Measurements from ENCODE around the gene CA4. TPM values are rescaled to one million over a fixed set of nuclear protein-coding genes. Genes with fewer than 3 reads are reported as not detected.
A peak's percentile ranks its signal among the peaks of the same experiment; 100 is the strongest.

Gene CA4
- total RNA-seq, 2 donors from 2014 or later = not detected

DNA sequence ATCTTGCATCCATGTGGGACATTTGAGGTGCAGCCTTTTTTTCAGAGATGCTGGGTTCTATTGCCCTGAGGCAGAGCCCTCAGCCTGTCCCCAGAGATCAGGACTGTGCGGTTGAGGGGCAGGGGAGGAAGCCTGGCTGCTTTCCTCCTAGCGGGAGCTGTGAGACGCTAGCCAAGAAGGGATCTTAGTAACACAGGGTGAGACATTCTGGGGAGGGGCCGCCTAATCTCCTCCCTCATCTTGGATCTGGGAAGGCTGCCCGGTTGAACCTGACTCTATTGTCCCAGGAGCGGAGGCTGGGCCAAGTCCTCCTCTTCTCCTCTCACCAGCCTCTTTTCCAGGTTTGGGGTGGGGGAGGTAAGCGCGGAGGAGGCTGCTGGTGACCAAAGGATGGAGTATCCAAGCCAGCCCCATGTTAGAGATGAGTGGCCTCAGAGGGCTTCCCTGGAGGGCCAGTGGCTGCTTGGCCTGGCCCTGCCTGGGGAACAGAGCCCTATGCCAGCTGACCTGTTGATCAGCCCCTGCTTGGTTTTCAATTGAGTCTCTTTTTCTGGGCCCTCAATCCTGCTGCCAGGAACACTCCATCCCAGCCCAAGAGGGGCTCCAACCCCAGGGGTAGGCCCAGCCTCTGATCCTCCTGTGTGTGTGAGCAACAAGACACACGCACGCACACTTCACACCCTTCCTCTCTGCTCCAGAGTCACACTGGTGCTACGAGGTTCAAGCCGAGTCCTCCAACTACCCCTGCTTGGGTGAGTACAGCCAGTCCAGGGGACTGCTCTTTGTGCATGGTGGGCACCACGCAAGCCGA, 5.0 kb downstream of the CA4 start:
- no peak overlapping the region for H3K4me3 Mint-ChIP-seq
- DNase-seq (no peak), ATAC-seq (no peak)
- peaks cover 69% of the 10 kb centered on the region for H3K27me3 Mint-ChIP-seq
- H3K36me3 Mint-ChIP-seq (ENCODE audit: low read depth) = peaks cover 7% of the 10 kb centered on the region
- H3K27ac Mint-ChIP-seq = no peak overlapping the region
- H3K9me3 ChIP-seq (ENCODE audit: control insufficient read depth, low read length, poor library complexity, severe bottlenecking) = no peaks in the 10 kb centered on the region
- H3K4me1 Mint-ChIP-seq = peaks cover 13% of the 10 kb centered on the region

GRCh38 chr17:60155427-60155814, 5.6 kb downstream of the CA4 start:
- DNase-seq (no peak), ATAC-seq (no peak)
- Mint-ChIP-seq H3K27ac (no peak overlapping the region), H3K4me1 (peaks cover 14% of the 10 kb centered on the region), H3K36me3 (ENCODE audit: low read depth) (peaks cover 7% of the 10 kb centered on the region), H3K4me3 (no peak overlapping the region), H3K27me3 (peaks cover 75% of the 10 kb centered on the region)
- H3K9me3 ChIP-seq (ENCODE audit: control insufficient read depth, low read length, poor library complexity, severe bottlenecking) = no peaks in the 10 kb centered on the region

DNA sequence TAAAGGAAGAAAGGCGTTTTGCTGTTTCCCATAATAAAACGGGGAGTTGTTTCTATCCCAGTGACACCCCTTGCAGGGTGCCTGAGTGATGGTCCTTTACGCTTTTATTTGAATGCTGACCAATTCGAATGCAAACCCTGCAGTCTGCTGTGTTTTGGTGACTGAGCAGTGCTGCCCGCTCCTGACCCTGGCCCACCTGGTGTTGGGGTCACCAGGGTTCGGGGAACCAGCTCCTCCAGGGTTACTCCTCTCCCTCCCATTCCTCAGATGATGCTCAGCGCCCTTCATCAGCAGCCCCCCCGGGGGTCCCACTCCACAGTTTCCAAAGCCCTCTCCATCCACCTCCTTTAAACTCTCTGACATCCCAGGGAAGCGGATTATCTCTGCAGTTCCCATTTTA, 6.0 kb downstream of the CA4 start:
- Mint-ChIP-seq H3K4me1 (peaks cover 13% of the 10 kb centered on the region), H3K27ac (no peak overlapping the region), H3K27me3 (peaks cover 75% of the 10 kb centered on the region), H3K4me3 (no peak overlapping the region), H3K36me3 (ENCODE audit: low read depth) (peaks cover 7% of the 10 kb centered on the region)
- DNase-seq (no peak), ATAC-seq (no peak)
- H3K9me3 ChIP-seq (ENCODE audit: control insufficient read depth, low read length, poor library complexity, severe bottlenecking) = no peaks in the 10 kb centered on the region

GRCh38 chr17:60156746-60157145, 7.0 kb downstream of the CA4 start:
- Mint-ChIP-seq H3K36me3 (ENCODE audit: low read depth) (peaks cover 7% of the 10 kb centered on the region), H3K27me3 (peaks cover 70% of the 10 kb centered on the region), H3K27ac (no peak overlapping the region), H3K4me3 (no peak overlapping the region), H3K4me1 (peaks cover 6% of the 10 kb centered on the region)
- ATAC-seq = no peak
- H3K9me3 ChIP-seq (ENCODE audit: control insufficient read depth, low read length, poor library complexity, severe bottlenecking) = no peaks in the 10 kb centered on the region
- DNase-seq = no peak

- DNase-seq (no peak), ATAC-seq (no peak)
- Mint-ChIP-seq H3K4me1 (peaks cover 6% of the 10 kb centered on the region), H3K27ac (no peak overlapping the region), H3K36me3 (ENCODE audit: low read depth) (peaks cover 7% of the 10 kb centered on the region), H3K4me3 (no peak overlapping the region), H3K27me3 (peaks cover 67% of the 10 kb centered on the region)
- H3K9me3 ChIP-seq (ENCODE audit: control insufficient read depth, low read length, poor library complexity, severe bottlenecking) = no peaks in the 10 kb centered on the region
Measured at GRCh38 chr17:60157487-60158040, 7.8 kb downstream of the CA4 start.

DNA sequence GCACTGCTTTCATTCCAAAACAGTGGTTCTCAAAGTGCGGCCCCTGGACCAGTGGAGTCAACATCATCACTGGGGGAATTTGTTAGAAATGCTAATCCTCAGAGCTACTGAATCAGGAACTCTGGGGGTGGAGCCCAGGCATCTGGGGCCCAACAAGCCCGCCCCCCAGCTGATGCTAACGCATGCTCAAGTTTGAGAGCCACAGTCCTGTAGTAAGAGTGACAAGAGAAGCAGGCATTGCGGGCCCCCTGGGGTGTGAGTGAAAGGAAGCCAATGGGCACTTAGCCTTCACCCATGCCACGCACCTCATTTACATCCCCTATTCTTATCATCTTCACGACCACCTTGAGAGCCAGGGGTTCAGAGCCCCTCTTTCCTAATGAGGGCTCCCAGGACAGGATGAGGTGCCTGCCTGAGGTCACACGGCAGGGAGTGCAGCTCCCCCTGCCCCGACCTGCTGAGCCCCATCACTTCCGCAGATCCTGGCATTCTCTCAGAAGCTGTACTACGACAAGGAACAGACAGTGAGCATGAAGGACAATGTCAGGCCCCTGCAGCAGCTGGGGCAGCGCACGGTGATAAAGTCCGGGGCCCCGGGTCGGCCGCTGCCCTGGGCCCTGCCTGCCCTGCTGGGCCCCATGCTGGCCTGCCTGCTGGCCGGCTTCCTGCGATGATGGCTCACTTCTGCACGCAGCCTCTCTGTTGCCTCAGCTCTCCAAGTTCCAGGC, 9.1 kb downstream of the CA4 start:
- Mint-ChIP-seq H3K4me3 (no peak overlapping the region), H3K4me1 (peaks cover 6% of the 10 kb centered on the region), H3K27me3 (peaks cover 55% of the 10 kb centered on the region), H3K36me3 (ENCODE audit: low read depth) (peaks cover 5% of the 10 kb centered on the region), H3K27ac (no peak overlapping the region)
- no peaks in the 10 kb centered on the region for H3K9me3 ChIP-seq (ENCODE audit: control insufficient read depth, low read length, poor library complexity, severe bottlenecking)
- no peak for DNase-seq
- no peak for ATAC-seq

GRCh38 chr17:60159479-60159866, 9.7 kb downstream of the CA4 start:
- ATAC-seq = no peak
- Mint-ChIP-seq H3K4me3 (no peak overlapping the region), H3K27ac (no peak overlapping the region), H3K27me3 (peaks cover 53% of the 10 kb centered on the region), H3K36me3 (ENCODE audit: low read depth) (peaks cover 5% of the 10 kb centered on the region), H3K4me1 (peaks cover 9% of the 10 kb centered on the region)
- no peak for DNase-seq
- H3K9me3 ChIP-seq (ENCODE audit: control insufficient read depth, low read length, poor library complexity, severe bottlenecking) = no peaks in the 10 kb centered on the region

DNA sequence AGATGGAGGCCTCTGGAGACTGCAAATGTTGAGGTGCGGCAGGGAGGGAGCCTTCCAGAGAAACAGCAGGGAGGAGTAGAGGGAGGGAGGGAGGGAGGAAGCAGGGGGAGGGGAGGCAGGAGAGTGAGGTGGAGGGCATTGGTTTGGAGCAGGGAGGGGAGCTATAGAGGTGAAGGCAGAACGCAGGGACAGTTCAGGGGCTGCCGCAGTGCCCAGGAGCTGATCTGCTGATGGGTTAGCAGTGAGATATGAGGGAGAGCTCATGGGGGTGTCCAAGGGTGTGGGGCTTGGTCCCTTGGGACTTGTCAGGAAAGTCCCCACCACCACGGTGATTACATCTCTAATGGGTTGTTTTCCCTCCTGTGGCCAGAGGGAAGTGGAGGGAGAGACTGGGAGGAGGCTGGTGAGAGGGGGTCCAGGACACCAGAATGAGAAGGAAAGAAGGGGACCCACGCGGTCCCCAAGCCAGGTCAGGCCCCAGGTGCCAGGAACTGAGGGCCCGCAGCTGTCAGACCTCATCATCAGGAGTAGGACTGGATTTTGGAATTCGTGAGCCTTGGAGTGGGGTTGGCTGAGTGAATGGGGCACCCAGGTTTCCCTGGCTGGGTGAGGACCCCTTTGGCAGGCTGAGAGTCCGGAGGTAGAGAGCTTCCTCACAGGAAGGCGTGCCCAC, 11.2 kb downstream of the CA4 start:
- ATAC-seq = no peak
- no peak for DNase-seq
- Mint-ChIP-seq H3K27ac (no peak overlapping the region), H3K36me3 (ENCODE audit: low read depth) (no peaks in the 10 kb centered on the region), H3K4me1 (peaks cover 15% of the 10 kb centered on the region), H3K27me3 (peaks cover 38% of the 10 kb centered on the region), H3K4me3 (no peak overlapping the region)
- no peaks in the 10 kb centered on the region for H3K9me3 ChIP-seq (ENCODE audit: control insufficient read depth, low read length, poor library complexity, severe bottlenecking)

DNA sequence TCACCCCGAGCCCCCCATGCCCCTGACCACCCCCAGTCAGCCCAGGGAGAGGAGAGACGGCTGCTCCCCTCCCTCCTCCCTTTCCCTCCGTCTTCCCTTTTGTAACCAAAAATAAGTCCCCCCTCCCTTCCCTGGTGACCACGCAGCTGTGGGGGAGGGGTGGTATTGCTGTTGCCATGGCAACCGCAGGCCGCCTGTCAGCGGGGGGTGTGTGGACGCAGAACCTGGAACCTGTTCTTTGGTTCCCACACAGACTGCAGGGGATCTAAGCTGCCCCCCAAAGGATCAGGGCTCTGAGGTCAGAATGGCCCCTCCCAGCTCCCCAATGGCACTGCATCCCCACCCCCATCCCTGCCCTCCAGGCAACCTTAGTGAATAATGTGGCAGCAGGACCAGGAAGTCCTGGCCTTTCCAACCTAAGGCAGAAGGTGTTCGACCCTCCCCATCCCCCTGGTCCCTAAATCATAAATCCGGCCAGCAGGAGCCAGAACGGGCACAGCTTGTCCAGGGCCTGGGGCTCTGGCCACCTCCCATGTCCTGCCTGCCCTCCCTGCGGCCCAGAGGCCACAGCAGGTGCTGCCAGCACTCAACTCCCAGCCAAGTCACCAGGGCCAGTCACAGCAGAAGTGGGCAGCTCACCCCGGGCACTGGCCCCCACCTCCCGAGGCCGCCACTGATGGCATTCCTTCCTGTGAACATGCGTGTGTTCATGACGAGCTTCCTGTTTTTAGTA, 12.0 kb downstream of the CA4 start:
- H3K4me3 Mint-ChIP-seq = no peak overlapping the region
- H3K9me3 ChIP-seq (ENCODE audit: control insufficient read depth, low read length, poor library complexity, severe bottlenecking) = no peaks in the 10 kb centered on the region
- ATAC-seq (peak; percentile 36), DNase-seq (no peak)
- peak overlapping the region; percentile 47 for H3K27ac Mint-ChIP-seq
- H3K4me1 Mint-ChIP-seq = peaks cover 18% of the 10 kb centered on the region
- H3K36me3 Mint-ChIP-seq (ENCODE audit: low read depth) = no peaks in the 10 kb centered on the region
- H3K27me3 Mint-ChIP-seq = peaks cover 30% of the 10 kb centered on the region

DNA sequence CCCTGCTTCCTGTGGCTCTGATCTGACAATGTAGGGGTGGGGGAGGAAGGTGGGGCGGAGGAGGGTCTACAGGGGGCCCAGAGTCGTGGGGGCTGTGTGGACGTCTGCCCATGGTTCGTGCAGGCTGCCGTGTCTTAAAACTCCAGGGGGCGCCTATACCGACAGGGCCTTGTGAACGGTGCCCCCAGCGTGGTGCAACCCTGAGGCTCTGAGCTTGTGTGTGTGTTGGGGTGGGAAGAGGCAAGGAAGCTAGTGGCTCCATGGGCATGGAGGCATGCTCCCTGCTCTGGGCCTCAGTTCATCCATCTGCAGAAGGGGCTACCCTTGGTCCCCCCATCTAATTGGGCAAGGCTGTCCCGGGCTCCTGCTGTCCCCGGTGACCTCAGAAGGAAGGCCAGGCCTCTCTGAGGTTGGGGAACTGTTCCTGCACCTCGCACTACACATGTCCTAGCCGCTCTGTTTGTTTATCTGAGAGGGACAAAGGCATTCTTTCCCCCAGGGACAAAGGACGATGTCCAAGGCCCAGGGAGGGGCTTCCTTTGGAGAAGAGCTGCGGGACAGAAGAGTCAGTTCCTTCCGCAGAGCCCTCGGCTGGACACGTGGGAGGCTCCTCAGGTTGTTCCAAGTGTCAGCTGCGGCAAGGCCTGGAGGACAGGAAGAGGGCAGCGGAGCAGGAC, 13.5 kb downstream of the CA4 start:
- peaks cover 26% of the 10 kb centered on the region for H3K27me3 Mint-ChIP-seq
- DNase-seq (no peak), ATAC-seq (no peak)
- H3K4me3 Mint-ChIP-seq = no peak overlapping the region
- H3K27ac Mint-ChIP-seq = no peak overlapping the region
- no peaks in the 10 kb centered on the region for H3K9me3 ChIP-seq (ENCODE audit: control insufficient read depth, low read length, poor library complexity, severe bottlenecking)
- H3K36me3 Mint-ChIP-seq (ENCODE audit: low read depth) = peaks cover 2% of the 10 kb centered on the region
- peaks cover 20% of the 10 kb centered on the region for H3K4me1 Mint-ChIP-seq

DNA sequence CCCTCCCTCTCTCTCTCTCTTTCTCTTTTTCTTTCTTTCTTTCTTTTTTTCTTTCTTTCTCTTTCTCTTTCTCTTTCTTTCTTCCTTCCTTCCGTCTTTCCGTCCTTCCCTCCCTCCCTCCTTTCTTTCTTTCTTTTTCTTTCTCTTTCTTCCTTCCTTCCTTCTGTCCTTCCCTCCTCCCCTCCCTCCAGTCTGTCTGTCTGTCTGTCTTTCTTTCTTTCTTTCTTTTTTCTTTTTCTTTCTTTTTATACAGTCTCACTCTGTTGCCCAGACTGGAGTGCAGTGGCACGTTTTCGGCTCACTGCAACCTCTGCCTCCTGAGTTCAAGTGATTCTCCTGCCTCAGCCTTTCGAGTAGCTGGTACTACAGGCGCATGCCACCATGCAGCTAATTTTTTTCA, 14.4 kb downstream of the CA4 start:
- no peak overlapping the region for H3K4me3 Mint-ChIP-seq
- ATAC-seq (no peak), DNase-seq (no peak)
- H3K27ac Mint-ChIP-seq = no peak overlapping the region
- peaks cover 23% of the 10 kb centered on the region for H3K27me3 Mint-ChIP-seq
- H3K4me1 Mint-ChIP-seq = peaks cover 20% of the 10 kb centered on the region
- H3K36me3 Mint-ChIP-seq (ENCODE audit: low read depth) = peaks cover 2% of the 10 kb centered on the region
- no peaks in the 10 kb centered on the region for H3K9me3 ChIP-seq (ENCODE audit: control insufficient read depth, low read length, poor library complexity, severe bottlenecking)

- Mint-ChIP-seq H3K27ac (no peak overlapping the region), H3K4me1 (peaks cover 20% of the 10 kb centered on the region)
Measured at GRCh38 chr17:60164697-60165096, 14.9 kb downstream of the CA4 start.

More at GRCh38 chr17:60164697-60165096, 14.9 kb downstream of the CA4 start:
- no peaks in the 10 kb centered on the region for H3K9me3 ChIP-seq (ENCODE audit: control insufficient read depth, low read length, poor library complexity, severe bottlenecking)
- no peak for ATAC-seq
- H3K27me3 Mint-ChIP-seq = peaks cover 21% of the 10 kb centered on the region
- peaks cover 2% of the 10 kb centered on the region for H3K36me3 Mint-ChIP-seq (ENCODE audit: low read depth)
- no peak overlapping the region for H3K4me3 Mint-ChIP-seq
- no peak for DNase-seq

All from T-helper 17 cell (primary cell).